Calu3 (cell line): ENCODE measurements around the gene LRTM2. TPM values are rescaled to one million over a fixed set of nuclear protein-coding genes. Genes with fewer than 3 reads are reported as not detected.

Experiments
- BruUV-seq: library from RNA; stranded (reverse); fragments of 400-500 nt; replicated peaks from 2 replicates; lab custom pipeline; 2021; lab: Mats Ljungman, UMichigan
- CTCF ChIA-PET: fragments of 300-600 bp; sonication (Branson Sonifier 250); formaldehyde crosslinking; loops from one replicate; lab custom pipeline; 2022; ENCODE audit warnings: antibody characterized with exemption; lab: Charles Lee
- DNase-seq: peaks from one replicate; pipeline ENCODE4 v3.0.0; 2022
- H3K27ac Mint-ChIP-seq: one replicate; pipeline ENCODE4 v1.8.0; 2022; ENCODE audit warnings: mixed read lengths; ENCODE audit not compliant: unreplicated experiment
- H3K27me3 Mint-ChIP-seq: one replicate; pipeline ENCODE4 v1.8.0; 2022; ENCODE audit warnings: mixed read lengths; ENCODE audit not compliant: unreplicated experiment
- H3K36me3 Mint-ChIP-seq: one replicate; pipeline ENCODE4 v1.8.0; 2022; ENCODE audit warnings: mild to moderate bottlenecking, moderate library complexity, mixed read lengths; ENCODE audit not compliant: insufficient read depth, unreplicated experiment
- H3K4me1 Mint-ChIP-seq: one replicate; pipeline ENCODE4 v1.8.0; 2022; ENCODE audit warnings: mild to moderate bottlenecking, low read depth, mixed read lengths; ENCODE audit not compliant: unreplicated experiment
- H3K4me3 Mint-ChIP-seq: one replicate; pipeline ENCODE4 v1.8.0; 2022; ENCODE audit warnings: mild to moderate bottlenecking, low read depth, moderate library complexity, mixed read lengths; ENCODE audit not compliant: unreplicated experiment
- H3K9me3 Mint-ChIP-seq: one replicate; pipeline ENCODE4 v1.8.0; 2022; ENCODE audit warnings: low read depth, mixed read lengths; ENCODE audit not compliant: unreplicated experiment
- intact Hi-C: fragments of 100-400 bp; cut with micrococcal nuclease; formaldehyde crosslinking; loops from one replicate; pipeline ENCODE4 v1.10.0; 2022; ENCODE audit not compliant: unreplicated experiment
- total RNA-seq: library from RNA; stranded (reverse); gene quantifications from 2 replicates; pipeline ENCODE4 v1.2.3, GENCODE V29; 2022
- TF ChIP-seq, protein P1 (sequence below): fragments of 200-600 bp; IDR thresholded peaks from one replicate; pipeline ENCODE4 v1.8.0; 2022; ENCODE audit warnings: antibody characterized with exemption; ENCODE audit not compliant: unreplicated experiment

LRTM2 gene
- total RNA-seq, 1 experiment from 2014 or later: not detected

DNA sequence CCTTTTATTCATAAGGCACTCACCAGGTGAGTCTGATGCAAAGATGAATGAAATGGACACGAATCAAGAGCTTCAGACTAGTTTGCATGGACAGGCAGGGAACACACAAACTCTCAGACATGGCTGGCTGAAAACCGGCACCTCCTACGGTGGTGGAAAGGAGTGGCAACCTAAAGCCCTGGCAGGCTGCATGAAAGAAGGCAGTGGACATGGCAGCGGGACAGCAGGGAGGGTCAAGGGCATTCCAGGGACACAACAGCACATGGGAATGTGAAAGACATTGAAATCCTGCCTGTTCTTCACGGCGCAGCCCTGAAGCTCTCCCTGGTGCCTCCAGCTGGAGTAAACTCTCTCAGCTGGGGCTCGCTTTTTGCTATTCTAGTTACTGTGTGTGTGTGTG is 16.6 kb upstream of the LRTM2 start:
- intact Hi-C loops: no loop called here
- H3K9me3 Mint-ChIP-seq: peaks cover 2% of the 10 kb centered on the region

DNA sequence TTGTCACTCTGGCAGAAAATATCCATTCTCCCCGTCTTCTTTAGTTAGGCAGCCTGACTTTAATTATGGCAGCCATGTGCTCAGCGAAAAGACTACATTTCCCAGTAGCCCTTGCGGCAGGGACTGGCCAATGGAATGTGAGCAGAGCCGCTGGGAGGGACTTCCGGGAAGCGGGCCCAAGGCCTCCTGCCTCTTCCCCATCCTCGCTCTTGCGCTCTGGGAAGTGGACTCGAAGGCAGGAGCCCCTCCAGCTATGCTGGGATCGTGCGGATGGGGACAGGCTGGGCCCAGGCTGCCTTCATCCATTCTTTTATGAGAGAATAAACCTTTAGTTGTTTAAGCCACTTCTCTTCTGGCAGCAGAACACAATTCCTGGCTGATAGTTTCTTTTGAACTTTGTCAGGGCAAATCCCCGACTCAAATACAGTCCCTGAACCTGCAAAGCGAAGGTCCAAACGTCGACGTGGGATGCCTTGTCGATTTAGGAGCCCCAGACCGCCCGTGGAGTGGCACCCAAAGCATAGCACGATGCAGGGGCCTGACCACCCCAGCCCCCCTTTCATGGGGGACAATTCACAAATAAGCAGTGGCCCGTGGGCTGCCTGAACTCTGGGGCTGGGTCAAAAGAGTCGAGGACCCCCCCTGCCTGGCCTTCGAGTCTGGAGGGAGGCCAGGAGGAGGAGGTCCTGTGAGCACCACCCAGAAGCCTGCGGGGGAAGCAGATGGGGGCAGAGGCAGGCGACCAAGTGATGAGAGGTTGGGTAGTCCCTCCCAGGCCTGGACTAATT is 15.6 kb upstream of the LRTM2 start:
- H3K27ac Mint-ChIP-seq: no peak overlapping the region

More for the DNA sequence above, 16.6 kb upstream of the LRTM2 start:
- no peak overlapping the region for H3K4me3 Mint-ChIP-seq
- DNase-seq: no peak
- H3K27me3 Mint-ChIP-seq: peaks cover 42% of the 10 kb centered on the region
- BruUV-seq: no TSS peak
- CTCF ChIA-PET: no interaction called here
- no peaks in the 10 kb centered on the region for H3K4me1 Mint-ChIP-seq
- no peaks in the 10 kb centered on the region for H3K36me3 Mint-ChIP-seq
- TF ChIP-seq, protein P1, sequence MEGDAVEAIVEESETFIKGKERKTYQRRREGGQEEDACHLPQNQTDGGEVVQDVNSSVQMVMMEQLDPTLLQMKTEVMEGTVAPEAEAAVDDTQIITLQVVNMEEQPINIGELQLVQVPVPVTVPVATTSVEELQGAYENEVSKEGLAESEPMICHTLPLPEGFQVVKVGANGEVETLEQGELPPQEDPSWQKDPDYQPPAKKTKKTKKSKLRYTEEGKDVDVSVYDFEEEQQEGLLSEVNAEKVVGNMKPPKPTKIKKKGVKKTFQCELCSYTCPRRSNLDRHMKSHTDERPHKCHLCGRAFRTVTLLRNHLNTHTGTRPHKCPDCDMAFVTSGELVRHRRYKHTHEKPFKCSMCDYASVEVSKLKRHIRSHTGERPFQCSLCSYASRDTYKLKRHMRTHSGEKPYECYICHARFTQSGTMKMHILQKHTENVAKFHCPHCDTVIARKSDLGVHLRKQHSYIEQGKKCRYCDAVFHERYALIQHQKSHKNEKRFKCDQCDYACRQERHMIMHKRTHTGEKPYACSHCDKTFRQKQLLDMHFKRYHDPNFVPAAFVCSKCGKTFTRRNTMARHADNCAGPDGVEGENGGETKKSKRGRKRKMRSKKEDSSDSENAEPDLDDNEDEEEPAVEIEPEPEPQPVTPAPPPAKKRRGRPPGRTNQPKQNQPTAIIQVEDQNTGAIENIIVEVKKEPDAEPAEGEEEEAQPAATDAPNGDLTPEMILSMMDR: no peak
- no peak overlapping the region for H3K27ac Mint-ChIP-seq

DNA sequence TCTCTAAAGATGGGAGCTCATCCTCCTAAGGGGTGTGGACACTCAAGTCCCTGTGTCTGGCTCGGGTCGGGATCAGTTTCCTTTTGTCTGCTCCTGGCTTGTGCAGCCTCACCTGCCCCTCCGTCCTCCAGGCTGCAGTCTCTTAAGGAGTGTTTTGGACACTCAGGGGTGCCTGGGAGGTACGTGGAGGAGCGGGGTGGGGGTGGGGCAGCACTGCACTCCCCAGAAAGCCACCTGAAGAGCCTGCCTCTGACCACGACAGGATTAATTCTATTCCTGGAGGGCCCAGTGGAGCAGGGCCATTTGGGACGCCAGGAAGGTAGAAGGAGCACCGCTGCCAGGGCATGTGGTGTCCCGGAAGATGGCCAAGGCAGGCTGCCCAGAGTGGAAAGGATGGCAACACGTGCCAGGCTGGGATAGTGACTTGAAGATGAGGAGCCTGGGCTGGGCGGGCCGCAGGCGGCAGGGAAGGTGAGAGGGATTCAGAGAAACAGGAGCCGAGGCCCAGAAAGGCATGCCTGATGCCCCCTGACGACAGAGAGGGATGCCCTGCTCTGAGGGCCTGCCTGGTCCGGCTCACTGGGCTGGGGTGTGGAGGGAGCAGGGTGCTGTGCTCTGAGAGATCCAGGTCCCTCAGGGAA is 14.8 kb upstream of the LRTM2 start:
- TF ChIP-seq, protein P1: no peak
- no peaks in the 10 kb centered on the region for H3K4me1 Mint-ChIP-seq
- no peak overlapping the region for H3K4me3 Mint-ChIP-seq
- intact Hi-C loops: no loop called here
- no peaks in the 10 kb centered on the region for H3K36me3 Mint-ChIP-seq
- H3K9me3 Mint-ChIP-seq: peaks cover 2% of the 10 kb centered on the region
- DNase-seq: no peak
- no peak overlapping the region for H3K27ac Mint-ChIP-seq
- CTCF ChIA-PET: no interaction called here
- BruUV-seq: no TSS peak
- H3K27me3 Mint-ChIP-seq: peaks cover 30% of the 10 kb centered on the region

More for the DNA sequence above, 15.6 kb upstream of the LRTM2 start:
- no TSS peak for BruUV-seq
- no peaks in the 10 kb centered on the region for H3K4me1 Mint-ChIP-seq
- no peak overlapping the region for H3K4me3 Mint-ChIP-seq
- peak; percentile 85 for DNase-seq
- H3K27me3 Mint-ChIP-seq: peaks cover 32% of the 10 kb centered on the region
- no peaks in the 10 kb centered on the region for H3K36me3 Mint-ChIP-seq
- TF ChIP-seq, protein P1: no peak
- CTCF ChIA-PET: no interaction called here
- intact Hi-C loops: no loop called here
- peaks cover 2% of the 10 kb centered on the region for H3K9me3 Mint-ChIP-seq

DNA sequence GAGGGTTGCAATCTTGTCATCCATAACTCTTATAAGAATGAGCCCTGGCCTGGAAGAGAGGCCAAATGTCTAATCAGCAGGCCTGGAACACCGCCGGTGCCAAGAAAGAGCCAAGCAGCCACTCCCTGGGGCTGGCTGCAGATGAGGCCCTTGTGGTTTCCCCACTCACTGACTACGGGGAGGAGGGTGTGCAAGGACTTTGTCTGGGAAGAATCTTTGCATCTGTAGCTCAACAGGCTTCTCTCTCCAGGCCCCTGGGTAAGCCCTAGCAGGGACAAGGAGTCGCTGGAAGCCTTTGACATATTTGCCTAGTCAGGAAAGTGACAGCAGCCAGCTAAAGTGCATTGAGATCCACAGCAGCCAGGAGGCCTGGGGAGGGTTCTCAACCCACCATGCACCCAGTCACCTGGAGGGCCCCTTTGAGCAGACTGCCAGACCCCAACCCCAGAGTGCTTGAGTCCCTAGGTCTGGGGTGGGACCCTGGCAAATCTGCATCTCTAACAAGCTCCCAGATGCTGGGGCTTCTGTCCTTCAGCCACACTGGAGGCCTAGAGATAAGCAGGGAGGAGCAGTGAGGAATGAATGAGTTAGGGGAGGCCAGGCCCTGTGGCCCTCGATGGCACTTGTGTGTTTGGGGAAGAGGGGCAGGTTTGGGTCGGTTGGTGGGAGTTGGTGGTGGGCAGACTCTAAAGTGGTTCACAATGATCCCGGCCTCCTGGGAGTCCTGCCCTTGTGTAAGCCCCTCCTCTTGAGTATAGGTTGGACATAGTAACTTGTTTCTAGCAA is 13.9 kb upstream of the LRTM2 start:
- intact Hi-C loops: no loop called here
- BruUV-seq: no TSS peak
- Mint-ChIP-seq H3K4me3 (no peak overlapping the region), H3K9me3 (peaks cover 2% of the 10 kb centered on the region), H3K4me1 (peaks cover 9% of the 10 kb centered on the region), H3K36me3 (no peaks in the 10 kb centered on the region), H3K27ac (no peak overlapping the region), H3K27me3 (peaks cover 30% of the 10 kb centered on the region)
- DNase-seq: no peak
- CTCF ChIA-PET: no interaction called here
- TF ChIP-seq, protein P1: no peak
